Tibial artery (tissue), 4 donors: ENCODE results near the gene CXCL14.

Source experiments
- DNase-seq, 2 donors: peaks; one replicate each; pipeline ENCODE4 v3.0.0-alpha.2; 2019
- H3K27ac ChIP-seq, 2 donors: fragments of 200-600 bp; sonication (generic) in 1 of 2; 1 replicate in 1 of 2; 2 replicates in 1 of 2; pipeline ENCODE4 v1.5.1; 2018 to 2019; ENCODE audit warnings: mild to moderate bottlenecking in 1 of 2
- H3K27me3 ChIP-seq, 2 donors: fragments of 200-600 bp; sonication (generic) in 1 of 2; one replicate each; pipeline versions ENCODE4 v1.5.1 to v1.6.0; 2016 to 2019
- H3K36me3 ChIP-seq, 3 donors: fragments of 200-600 bp; sonication (generic) in 2 of 3; one replicate each; pipeline ENCODE4 v1.5.1; 2016 to 2019; ENCODE audit warnings: mild to moderate bottlenecking in 2 of 3
- H3K4me1 ChIP-seq, 4 donors: fragments of 200-600 bp; sonication (generic) in 2 of 4; 1 replicate in 3 of 4; 2 replicates in 1 of 4; pipeline ENCODE4 v1.5.1; 2016 to 2019
- H3K4me3 ChIP-seq, 2 donors: fragments of 200-600 bp; sonication (generic) in 1 of 2; 1 replicate in 1 of 2; 2 replicates in 1 of 2; pipeline ENCODE4 v1.5.1; 2018 to 2019; ENCODE audit warnings: mild to moderate bottlenecking in 2 of 2
- H3K9me3 ChIP-seq, 3 donors: fragments of 200-600 bp; sonication (generic) in 1 of 3; one replicate each; pipeline ENCODE4 v1.5.1; 2016 to 2019
- CTCF ChIP-seq, 2 experiments: fragments of 200-600 bp in 1 of 2; fragments of 450-650 bp in 1 of 2; IDR thresholded peaks; one replicate each; pipeline ENCODE4 v1.5.1; 2017 to 2019; ENCODE audit warnings: antibody characterized with exemption in 2 of 2, mild to moderate bottlenecking in 1 of 2, moderate library complexity in 1 of 2
- intact Hi-C: fragments of 100-400 bp; cut with DNase I; formaldehyde crosslinking; loops from one replicate; pipeline ENCODE4 v1.15.0; 2023; ENCODE audit warnings: low total_unique reads

Gene CXCL14

DNA sequence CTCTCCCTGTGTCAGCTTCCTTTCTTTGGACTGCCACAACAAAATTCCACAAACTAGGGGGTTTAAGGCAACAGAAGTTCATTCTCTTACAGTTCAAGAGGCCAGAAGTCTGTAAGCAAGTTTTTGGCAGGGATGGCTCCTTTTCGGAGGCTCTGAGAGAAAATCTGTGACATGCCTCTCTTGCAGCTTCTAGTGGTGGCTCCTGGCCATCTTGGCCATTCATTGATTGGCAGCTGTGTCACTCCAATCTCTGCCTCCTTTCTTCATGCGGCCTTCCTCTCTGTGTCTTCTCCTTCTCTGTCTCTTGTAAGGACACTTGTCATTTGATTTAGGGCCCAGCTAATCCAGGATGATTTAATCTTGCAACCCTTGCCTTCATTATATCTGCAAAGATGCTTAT lies 41.0 kb downstream of the CXCL14 start:
- peaks cover 0 to 88% of the 10 kb centered on the region in 2 donors for H3K27me3 ChIP-seq
- intact Hi-C loops: no loop called here
- TF ChIP-seq CTCF (IDR thresholded peaks at IDR 0.05): no peak

GRCh38 chr5:135537271-135537670 lies 41.5 kb downstream of the CXCL14 start:
- H3K9me3 ChIP-seq: peaks cover 0 to 4% (median 0%) of the 10 kb centered on the region in 3 donors
- no peak overlapping the region for H3K4me3 ChIP-seq
- peaks cover 0 to 17% (median 15%) of the 10 kb centered on the region in 4 donors for H3K4me1 ChIP-seq
- no peak for DNase-seq
- peaks cover 0 to 89% of the 10 kb centered on the region in 2 donors for H3K27me3 ChIP-seq
- H3K36me3 ChIP-seq: no peaks in the 10 kb centered on the region
- TF ChIP-seq CTCF (IDR thresholded peaks at IDR 0.05): no peak
- H3K27ac ChIP-seq: no peak overlapping the region
- intact Hi-C loops: no loop called here

More for the DNA sequence above, 41.0 kb downstream of the CXCL14 start:
- peaks cover 0 to 4% (median 0%) of the 10 kb centered on the region in 3 donors for H3K9me3 ChIP-seq
- no peaks in the 10 kb centered on the region for H3K36me3 ChIP-seq
- H3K27ac ChIP-seq: no peak overlapping the region
- no peak overlapping the region for H3K4me3 ChIP-seq
- peaks cover 0 to 17% (median 15%) of the 10 kb centered on the region in 4 donors for H3K4me1 ChIP-seq
- DNase-seq: no peak

DNA sequence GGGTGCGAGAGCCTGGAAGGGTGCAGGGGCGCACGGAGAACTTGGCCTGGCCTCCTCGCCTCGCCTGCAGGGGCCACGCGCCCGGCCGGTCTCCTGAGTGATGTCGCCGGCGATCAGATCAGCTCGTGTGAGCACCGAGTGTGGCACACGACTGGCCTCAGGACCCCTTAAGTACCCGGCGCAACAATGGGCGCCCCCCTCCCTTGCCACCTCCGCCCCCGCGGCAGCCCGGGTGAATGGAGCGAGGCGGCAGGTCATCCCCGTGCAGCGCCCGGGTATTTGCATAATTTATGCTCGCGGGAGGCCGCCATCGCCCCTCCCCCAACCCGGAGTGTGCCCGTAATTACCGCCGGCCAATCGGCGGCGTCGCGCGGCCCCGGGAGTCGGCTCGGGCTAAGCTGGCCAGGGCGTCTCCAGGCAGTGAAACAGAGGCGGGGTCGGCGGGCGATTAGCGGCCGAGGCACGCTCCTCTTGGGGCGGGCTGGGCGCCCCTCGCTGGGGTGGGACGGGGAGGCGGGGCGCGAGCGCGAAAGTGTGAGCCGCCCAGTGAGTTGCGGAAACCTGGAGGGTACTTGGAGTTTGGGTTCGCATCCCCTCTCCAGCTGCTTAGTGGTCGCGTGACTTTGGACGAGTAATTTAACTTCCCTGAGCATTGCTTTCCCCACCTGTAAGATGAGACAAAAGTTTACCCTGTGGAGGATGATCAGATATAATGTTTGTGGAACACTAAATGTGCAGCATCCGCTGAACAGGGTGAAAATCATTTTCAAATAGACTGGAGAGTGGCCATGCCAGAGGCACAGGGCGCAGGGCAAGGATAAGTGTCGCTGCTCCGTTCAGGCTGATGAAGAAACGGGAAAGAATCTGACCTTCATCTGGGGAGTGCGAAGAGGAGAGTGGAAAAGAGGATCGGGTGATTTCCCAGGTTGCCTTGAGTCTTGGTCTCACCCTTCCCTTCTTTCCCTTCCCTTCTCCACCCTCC lies 42.7 kb downstream of the CXCL14 start, which contains the start of gene NEUROG1:
Gene NEUROG1, minus strand, starts transcription at position 145 of the 982 bp plus-strand sequence. CDS start 274 bp downstream, outside the sequence.
- Histone ChIP-seq H3K27me3 (peaks cover 0 to 90% of the 10 kb centered on the region in 2 donors), H3K36me3 (no peaks in the 10 kb centered on the region), H3K4me1 (peaks cover 0 to 17% (median 15%) of the 10 kb centered on the region in 4 donors), H3K27ac (no peak within 1 kb of the TSS), H3K9me3 (peaks cover 0 to 4% (median 0%) of the 10 kb centered on the region in 3 donors), H3K4me3 (no peak within 1 kb of the TSS)
- intact Hi-C loops: no loop called here
- no peak for DNase-seq
- no peak for TF ChIP-seq CTCF (IDR thresholded peaks at IDR 0.05)

DNA sequence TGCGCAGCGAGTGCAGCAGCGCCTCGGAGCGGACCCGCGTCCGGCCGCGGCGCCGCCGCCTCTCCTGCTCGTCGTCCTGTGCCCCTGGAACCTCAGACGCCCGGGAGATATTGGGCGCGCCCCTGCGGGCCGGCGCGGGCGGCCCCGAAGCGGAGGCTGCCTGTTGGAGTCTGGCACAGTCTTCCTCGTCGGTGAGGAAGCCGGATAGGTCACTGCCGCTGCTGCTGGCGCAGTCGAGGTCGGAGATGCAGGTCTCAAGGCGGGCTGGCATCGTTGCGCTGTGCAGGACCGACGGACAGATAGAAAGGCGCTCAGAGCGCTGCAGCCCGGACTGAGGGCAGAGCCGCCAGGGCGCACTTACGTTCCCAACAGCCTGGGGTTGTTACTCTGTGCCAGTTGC lies 43.4 kb downstream of the CXCL14 start:
- no peaks in the 10 kb centered on the region for H3K36me3 ChIP-seq
- H3K4me3 ChIP-seq: no peak overlapping the region
- no peak for DNase-seq
- H3K9me3 ChIP-seq: peaks cover 0 to 4% (median 0%) of the 10 kb centered on the region in 3 donors
- peaks cover 0 to 17% (median 15%) of the 10 kb centered on the region in 4 donors for H3K4me1 ChIP-seq
- H3K27me3 ChIP-seq: peaks cover 0 to 95% of the 10 kb centered on the region in 2 donors
- intact Hi-C loops: no loop called here
- H3K27ac ChIP-seq: no peak overlapping the region
- no peak for TF ChIP-seq CTCF (IDR thresholded peaks at IDR 0.05)

GRCh38 chr5:135534609-135535419 lies 44.0 kb downstream of the CXCL14 start:
- DNase-seq: no peak
- Histone ChIP-seq H3K27ac (no peak overlapping the region), H3K36me3 (no peaks in the 10 kb centered on the region), H3K9me3 (peaks cover 0 to 4% (median 0%) of the 10 kb centered on the region in 3 donors), H3K27me3 (peaks cover 0 to 93% of the 10 kb centered on the region in 2 donors), H3K4me1 (peaks cover 0 to 17% (median 15%) of the 10 kb centered on the region in 4 donors), H3K4me3 (no peak overlapping the region)
- TF ChIP-seq CTCF (IDR thresholded peaks at IDR 0.05): no peak
- intact Hi-C loops: no loop called here
